ENCODE results near the gene XPR1. TPM values are rescaled to one million over a fixed set of nuclear protein-coding genes. Genes with fewer than 3 reads are reported as not detected.

XPR1 gene
- total RNA-seq, result 10 to 100 TPM; 10.9 to 19.1 (median 13.2) TPM
- polyA plus RNA-seq, result 10 to 100 TPM in 1 of 3 donors, 1 to 10 TPM in 2; 3.7 to 13.4 (median 3.8) TPM
- long read RNA-seq, donor 1, partial matches to known transcripts, result 0 of 2 reads
- long read RNA-seq, donor 1, other reads (novel, unspliced or antisense), result 2 of 2 reads
- long read RNA-seq, donor 2, partial matches to known transcripts, result 6 of 8 reads
- long read RNA-seq, donor 2, other reads (novel, unspliced or antisense), result 2 of 8 reads

- intact Hi-C loops (cut with DNase I), result loop anchor here (5.0 to 10.0 kb wide), 3 partner anchors 110 to 230 kb away; no protein-coding TSS in a partner anchor
- ATAC-seq, result peak; percentile 98 to 100 (median 100)
Observed at GRCh38 chr1:180631766-180632325, at the start of gene XPR1. Gene XPR1, plus strand, starts transcription at chr1:180632022. Its CDS starts 180 bp downstream, at chr1:180632202.

GRCh38 chr1:180584869-180585268, 47.0 kb upstream of the XPR1 start:
- no peaks in the 10 kb centered on the region for H3K36me3 ChIP-seq (ENCODE audit: insufficient read depth in 1 of 2, low read depth in 1 of 2)
- TF ChIP-seq CTCF (IDR thresholded peaks at IDR 0.05), result no peak
- WGBS, 3 donors, result 92 to 95% (median 93%) methylated on average over 8 of the region's 8 CpGs
- ATAC-seq, result no peak
- H3K4me3 ChIP-seq, result no peak overlapping the region
- intact Hi-C loops (cut with DNase I), result no loop called here
- H3K27ac ChIP-seq, result no peak overlapping the region
- H3K27me3 ChIP-seq (ENCODE audit: insufficient read depth in 3 of 3, low read length in 2 of 3), result no peaks in the 10 kb centered on the region
- H3K9me3 ChIP-seq, result no peaks in the 10 kb centered on the region
- no peak for DNase-seq
- no peaks in the 10 kb centered on the region for H3K4me1 ChIP-seq

More at GRCh38 chr1:180631766-180632325, at the start of gene XPR1:
- TF ChIP-seq CTCF (IDR thresholded peaks at IDR 0.05), result peak; percentile 45
- WGBS, 3 donors, result 0 to 1% (median 1%) methylated on average over 31 to 41 of the region's 41 CpGs
- no peaks in the 10 kb centered on the region for H3K27me3 ChIP-seq (ENCODE audit: insufficient read depth in 3 of 3, low read length in 2 of 3)
- H3K4me3 ChIP-seq, result peak within 1 kb of the TSS; percentile 98
- peak within 1 kb of the TSS; percentile 89 for H3K27ac ChIP-seq
- H3K4me1 ChIP-seq, result peaks cover 41% of the 10 kb centered on the region
- peak; percentile 98 for DNase-seq
- H3K36me3 ChIP-seq (ENCODE audit: insufficient read depth in 1 of 2, low read depth in 1 of 2), result no peaks in the 10 kb centered on the region
- H3K9me3 ChIP-seq, result no peaks in the 10 kb centered on the region

GRCh38 chr1:180585994-180586359, 45.8 kb upstream of the XPR1 start:
- Histone ChIP-seq H3K9me3 (no peaks in the 10 kb centered on the region), H3K4me1 (no peaks in the 10 kb centered on the region), H3K27me3 (ENCODE audit: insufficient read depth in 3 of 3, low read length in 2 of 3) (no peaks in the 10 kb centered on the region), H3K27ac (no peak overlapping the region), H3K4me3 (no peak overlapping the region), H3K36me3 (ENCODE audit: insufficient read depth in 1 of 2, low read depth in 1 of 2) (no peaks in the 10 kb centered on the region)
- WGBS, 3 donors, result 86 to 92% (median 86%) methylated on average over 4 of the region's 4 CpGs
- intact Hi-C loops (cut with DNase I), result no loop called here
- DNase-seq (no peak), ATAC-seq (no peak)
- no peak for TF ChIP-seq CTCF (IDR thresholded peaks at IDR 0.05)

GRCh38 chr1:180586671-180587155, 45.1 kb upstream of the XPR1 start:
- Histone ChIP-seq H3K4me3 (no peak overlapping the region), H3K36me3 (ENCODE audit: insufficient read depth in 1 of 2, low read depth in 1 of 2) (no peaks in the 10 kb centered on the region), H3K4me1 (no peaks in the 10 kb centered on the region), H3K27ac (no peak overlapping the region), H3K9me3 (no peaks in the 10 kb centered on the region), H3K27me3 (ENCODE audit: insufficient read depth in 3 of 3, low read length in 2 of 3) (no peaks in the 10 kb centered on the region)
- DNase-seq (no peak), ATAC-seq (no peak)
- intact Hi-C loops (cut with DNase I), result no loop called here
- WGBS, 3 donors, result 9 to 21% (median 19%) methylated on average over 1 of the region's 1 CpG
- TF ChIP-seq CTCF (IDR thresholded peaks at IDR 0.05), result no peak

Measured in psoas muscle (tissue), 8 donors.